ENCODE measurements around the gene PNO1.

Gene PNO1

GRCh38 chr2:68222287-68222686 is 64.6 kb downstream of the PNO1 start:
- H3K36me3 ChIP-seq (replicated peaks) = no peaks in the 10 kb centered on the region
- in situ Hi-C loops (cut with MboI; ENCODE audit: low sequenced_read_pairs) = no loop called here

GRCh38 chr2:68223419-68223818 is 65.7 kb downstream of the PNO1 start:
- no peak for DNase-seq (ENCODE audit: low spot score in 2 of 2)
- in situ Hi-C loops (cut with MboI; ENCODE audit: low sequenced_read_pairs) = no loop called here
- no peak overlapping the region for H3K4me3 ChIP-seq
- no peaks in the 10 kb centered on the region for H3K27me3 ChIP-seq (ENCODE audit: low read depth)
- H3K9me3 ChIP-seq = no peaks in the 10 kb centered on the region
- no peaks in the 10 kb centered on the region for H3K36me3 ChIP-seq (replicated peaks)
- peaks cover 18% of the 10 kb centered on the region for H3K4me1 ChIP-seq

More at GRCh38 chr2:68222287-68222686, 64.6 kb downstream of the PNO1 start:
- H3K9me3 ChIP-seq = no peaks in the 10 kb centered on the region
- H3K4me1 ChIP-seq = peaks cover 18% of the 10 kb centered on the region
- no peak overlapping the region for H3K4me3 ChIP-seq
- no peak for DNase-seq (ENCODE audit: low spot score in 2 of 2)
- H3K27me3 ChIP-seq (ENCODE audit: low read depth) = no peaks in the 10 kb centered on the region

- peaks cover 18% of the 10 kb centered on the region for H3K4me1 ChIP-seq
- no peak overlapping the region for H3K4me3 ChIP-seq
- peak; percentile 52 to 58 for DNase-seq (ENCODE audit: low spot score in 2 of 2)
- no peaks in the 10 kb centered on the region for H3K27me3 ChIP-seq (ENCODE audit: low read depth)
- H3K9me3 ChIP-seq = no peaks in the 10 kb centered on the region
- H3K36me3 ChIP-seq (replicated peaks) = no peaks in the 10 kb centered on the region
- in situ Hi-C loops (cut with MboI; ENCODE audit: low sequenced_read_pairs) = no loop called here
Measured at GRCh38 chr2:68225119-68225632, 67.5 kb downstream of the PNO1 start.

All from HAP-1 (cell line).